Stimulated activated CD4-positive, alpha-beta T cell treated with anti-CD3 and anti-CD28 coated beads, TNF-alpha, amount 100 ng/mL, for 1 hour (primary cell): Measurements from ENCODE around the gene SUDS3.

Source experiments
- DNase-seq, 3 donors: peaks; one replicate each; pipeline ENCODE4 v3.0.0-alpha.2; 2020; ENCODE audit warnings: low read depth in 3 of 3, low spot score in 1 of 3

Gene SUDS3

DNA sequence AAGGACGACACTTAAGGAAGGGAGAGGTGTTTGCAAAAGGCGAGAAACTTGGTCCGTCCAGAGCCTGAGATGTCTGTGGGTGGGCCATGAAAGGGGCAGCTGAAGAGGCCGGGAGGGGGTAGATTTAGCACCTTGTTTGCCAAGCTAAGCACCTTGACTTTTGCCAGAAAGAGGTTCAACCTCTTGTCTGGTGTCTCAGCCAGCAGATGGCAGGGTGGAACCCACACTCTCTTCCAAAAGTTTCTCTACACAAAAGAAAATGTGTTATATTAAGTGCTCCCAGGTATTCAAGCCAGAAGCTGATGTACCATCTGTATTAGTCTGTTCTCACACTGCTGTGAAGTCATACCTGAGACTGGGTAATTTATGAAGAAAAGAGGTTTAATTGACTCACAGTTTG is 69.9 kb downstream of the SUDS3 start:
- DNase-seq = no peak

DNA sequence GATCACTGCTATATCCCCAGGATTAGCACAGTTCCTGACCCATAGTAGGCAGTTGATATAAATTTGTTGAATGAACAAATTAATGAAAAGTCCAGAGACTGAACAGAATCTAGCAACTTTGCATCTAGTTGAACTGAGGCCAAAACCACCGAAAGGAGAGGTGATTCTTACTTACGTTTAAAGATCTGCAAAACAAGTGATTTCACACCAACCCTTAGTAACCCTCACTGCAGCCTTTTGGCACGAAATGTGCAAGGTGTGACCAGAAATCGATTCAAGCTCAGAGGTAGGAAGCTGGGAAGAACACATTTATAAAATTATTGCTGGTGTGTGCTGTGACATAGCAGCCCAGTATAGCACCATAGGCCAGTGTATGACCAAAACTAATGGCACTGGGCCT is 70.8 kb downstream of the SUDS3 start:
- no peak for DNase-seq

DNA sequence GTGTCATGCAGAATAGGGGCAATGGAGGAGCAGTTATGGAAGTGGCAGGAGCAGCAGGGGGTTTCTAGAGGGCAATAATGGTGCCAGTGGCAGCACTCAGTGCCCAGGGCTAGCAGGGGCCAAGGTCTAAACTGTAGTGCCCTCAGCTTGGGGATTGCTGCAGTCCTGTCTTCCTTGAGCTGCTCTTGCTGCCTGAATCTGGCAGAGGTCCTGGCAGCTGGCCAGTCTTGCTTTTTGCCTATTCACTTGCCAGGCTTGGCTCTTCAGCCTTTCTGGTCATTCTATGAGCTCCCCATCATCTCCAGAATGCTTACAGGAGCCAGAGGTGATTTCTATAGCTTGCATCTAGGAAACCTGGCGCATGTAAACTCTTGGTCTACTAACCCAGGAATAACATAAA is 72.0 kb downstream of the SUDS3 start:
- no peak for DNase-seq

DNA sequence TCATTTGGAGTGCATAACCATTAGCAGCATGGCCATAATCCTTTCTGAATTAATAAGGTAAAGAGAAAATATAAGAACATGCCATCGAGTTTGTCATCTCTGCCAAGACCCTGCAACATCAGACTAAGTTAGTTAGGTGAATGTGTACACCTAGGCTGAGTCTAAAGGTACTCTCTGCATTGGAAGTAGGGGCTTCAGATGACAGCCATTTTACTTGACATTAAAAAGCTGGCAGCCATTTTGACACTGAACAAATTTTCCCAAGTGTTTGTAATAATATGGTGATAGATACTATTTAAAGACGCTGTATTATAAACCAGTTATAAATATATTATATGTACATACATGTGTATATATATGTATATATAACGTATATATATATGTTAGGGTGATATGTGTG is 79.0 kb downstream of the SUDS3 start:
- DNase-seq = no peak

DNA sequence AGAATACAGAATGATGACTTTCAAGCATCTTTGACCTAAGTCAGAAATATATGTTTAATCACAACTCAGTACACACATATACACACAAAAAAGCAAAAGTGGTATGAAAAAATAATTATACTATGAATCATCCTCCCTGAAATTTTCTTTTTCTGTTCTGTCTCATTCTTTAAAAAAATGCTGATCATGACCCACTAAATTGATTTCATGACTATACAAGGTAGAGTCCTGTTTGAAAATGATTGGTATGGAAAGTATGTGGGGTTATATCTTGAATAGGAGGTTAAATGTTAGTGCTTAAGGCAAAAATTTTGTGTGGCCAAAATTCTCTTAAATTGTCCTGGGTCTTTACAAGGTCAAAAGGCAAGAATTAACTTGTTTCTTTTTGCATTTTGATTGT is 80.4 kb downstream of the SUDS3 start:
- no peak for DNase-seq

DNA sequence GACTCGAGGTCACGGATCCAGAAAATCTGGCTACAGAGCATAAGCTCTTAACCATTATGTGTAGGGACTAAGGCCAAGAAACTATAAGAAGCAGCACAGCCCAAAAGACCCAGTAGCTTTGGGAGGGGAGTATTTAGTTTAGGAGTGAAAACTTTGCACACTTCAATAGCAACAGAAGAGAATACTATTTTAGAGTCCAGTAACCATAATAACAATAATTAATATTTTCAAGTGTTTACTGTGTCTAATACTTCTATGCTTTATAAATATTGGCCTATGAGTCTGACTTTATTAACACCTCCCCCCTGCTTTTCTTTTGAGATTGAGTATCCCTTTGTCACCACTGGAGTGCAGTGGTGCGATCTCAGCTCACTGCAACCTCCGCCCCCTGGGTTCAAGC is 82.8 kb downstream of the SUDS3 start:
- DNase-seq = no peak

DNA sequence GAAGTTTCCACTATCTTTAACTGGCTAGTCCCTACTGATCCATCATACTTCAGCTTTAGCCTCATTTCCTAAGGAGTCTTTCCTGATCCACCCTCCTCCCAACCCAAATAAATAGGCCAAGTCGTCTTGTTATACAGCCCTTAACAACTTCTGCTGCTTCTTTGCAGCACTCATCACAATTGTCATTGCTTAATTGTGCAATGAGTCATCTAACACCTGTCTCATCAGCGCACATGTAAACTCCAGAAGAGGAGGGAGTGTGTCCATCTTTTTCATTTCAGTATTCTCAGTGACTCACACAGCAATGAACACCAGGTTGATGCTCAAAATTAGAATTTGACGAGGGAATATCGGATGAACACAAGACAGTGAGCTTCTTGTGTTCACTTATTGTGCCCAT is 87.3 kb downstream of the SUDS3 start:
- no peak for DNase-seq

DNA sequence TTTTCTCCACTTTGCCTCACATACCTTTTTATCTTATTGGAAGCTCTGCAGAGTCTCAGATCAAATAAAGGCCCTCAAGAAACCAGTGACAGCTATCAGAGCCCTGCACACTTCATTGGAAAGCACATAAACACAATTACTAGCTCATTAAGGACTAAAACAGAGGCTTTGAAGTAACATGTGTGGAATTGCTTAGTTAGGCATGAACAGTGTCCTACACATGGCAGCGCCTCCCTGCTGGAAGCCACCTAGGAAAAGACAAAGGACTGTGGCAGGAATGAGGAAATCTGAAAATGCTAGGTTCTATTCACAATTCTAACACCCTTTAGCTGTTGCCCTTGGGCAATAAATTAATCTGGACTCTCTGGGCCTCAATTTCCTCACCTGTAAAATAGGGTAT is 89.4 kb downstream of the SUDS3 start:
- DNase-seq = no peak
